C4-2B (cell line): Measurements from ENCODE around the gene KITLG.

Source experiments
- ZFX ChIP-seq: fragments of 450-650 bp; IDR thresholded peaks from 2 replicates; pipeline ENCODE4 v1.6.1; 2017
- TF ChIP-seq, protein P1 (sequence below): fragments of 450-650 bp; conservative IDR thresholded peaks from 2 replicates; pipeline ENCODE4 v1.5.1; 2017; ENCODE audit warnings: mild to moderate bottlenecking

DNA sequence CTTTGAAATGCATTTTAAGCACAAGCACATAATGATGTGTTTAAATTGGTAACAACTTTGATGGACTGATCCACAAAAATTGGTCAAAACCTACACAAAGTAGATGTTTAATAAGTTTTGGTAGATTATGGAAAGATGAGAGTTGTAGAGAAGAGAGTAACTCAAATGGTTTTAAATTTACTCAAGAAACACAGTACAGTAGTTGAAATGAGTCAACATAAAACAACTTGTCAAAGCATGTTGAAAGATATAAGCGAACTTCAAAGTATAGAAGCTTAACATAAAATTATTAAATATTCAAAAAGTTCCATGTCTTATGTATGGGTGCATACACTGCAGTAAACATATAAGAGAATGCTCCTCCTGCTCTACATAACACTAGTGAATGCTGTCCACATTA, 49.4 kb downstream of the KITLG start:
- TF ChIP-seq, protein P1, sequence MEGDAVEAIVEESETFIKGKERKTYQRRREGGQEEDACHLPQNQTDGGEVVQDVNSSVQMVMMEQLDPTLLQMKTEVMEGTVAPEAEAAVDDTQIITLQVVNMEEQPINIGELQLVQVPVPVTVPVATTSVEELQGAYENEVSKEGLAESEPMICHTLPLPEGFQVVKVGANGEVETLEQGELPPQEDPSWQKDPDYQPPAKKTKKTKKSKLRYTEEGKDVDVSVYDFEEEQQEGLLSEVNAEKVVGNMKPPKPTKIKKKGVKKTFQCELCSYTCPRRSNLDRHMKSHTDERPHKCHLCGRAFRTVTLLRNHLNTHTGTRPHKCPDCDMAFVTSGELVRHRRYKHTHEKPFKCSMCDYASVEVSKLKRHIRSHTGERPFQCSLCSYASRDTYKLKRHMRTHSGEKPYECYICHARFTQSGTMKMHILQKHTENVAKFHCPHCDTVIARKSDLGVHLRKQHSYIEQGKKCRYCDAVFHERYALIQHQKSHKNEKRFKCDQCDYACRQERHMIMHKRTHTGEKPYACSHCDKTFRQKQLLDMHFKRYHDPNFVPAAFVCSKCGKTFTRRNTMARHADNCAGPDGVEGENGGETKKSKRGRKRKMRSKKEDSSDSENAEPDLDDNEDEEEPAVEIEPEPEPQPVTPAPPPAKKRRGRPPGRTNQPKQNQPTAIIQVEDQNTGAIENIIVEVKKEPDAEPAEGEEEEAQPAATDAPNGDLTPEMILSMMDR = no peak
- TF ChIP-seq ZFX = no peak
